ENCODE data around the gene LIF. TPM values are rescaled to one million over a fixed set of nuclear protein-coding genes. Genes with fewer than 3 reads are reported as not detected.

The LIF gene
- total and polyA plus RNA-seq, 2 donors from 2014 or later = 0.67 to 10.7 TPM

GRCh38 chr22:30211124-30211820, 35.3 kb downstream of the LIF start:
- intact Hi-C loops (cut with DNase I) = no loop called here
- Histone ChIP-seq H3K27me3 (ENCODE audit: control insufficient read depth, insufficient read depth, low read length) (no peaks in the 10 kb centered on the region), H3K9ac (ENCODE audit: low read length in 3 of 3) (no peak overlapping the region), H3K4me1 (ENCODE audit: control insufficient read depth in 2 of 3, insufficient read depth in 2 of 3, low read depth in 1 of 3, low read length in 3 of 3) (peaks cover 0 to 9% (median 4%) of the 10 kb centered on the region in 3 donors), H3K27ac (ENCODE audit: low read depth in 2 of 2, low read length in 2 of 2) (no peak overlapping the region), H3K36me3 (ENCODE audit: control insufficient read depth in 2 of 3, insufficient read depth in 3 of 3, low read length in 3 of 3) (no peaks in the 10 kb centered on the region), H3K4me3 (ENCODE audit: low read length in 3 of 3) (no peak overlapping the region), H3K9me3 (ENCODE audit: control insufficient read depth in 2 of 3, insufficient read depth in 1 of 3, low read length in 3 of 3) (no peaks in the 10 kb centered on the region)
- DNase-seq (no peak), FAIRE-seq (no peak)
- no peak for TF ChIP-seq CTCF (IDR thresholded peaks at IDR 0.05; ENCODE audit: borderline replicate concordance, extremely low read depth, insufficient read depth)

GRCh38 chr22:30210235-30210909, 36.2 kb downstream of the LIF start:
- H3K4me1 ChIP-seq (ENCODE audit: control insufficient read depth in 2 of 3, insufficient read depth in 2 of 3, low read depth in 1 of 3, low read length in 3 of 3) = peaks cover 0 to 9% (median 4%) of the 10 kb centered on the region in 3 donors
- H3K27ac ChIP-seq (ENCODE audit: low read depth in 2 of 2, low read length in 2 of 2) = no peak overlapping the region
- no peak for TF ChIP-seq CTCF (IDR thresholded peaks at IDR 0.05; ENCODE audit: borderline replicate concordance, extremely low read depth, insufficient read depth)
- no peak overlapping the region for H3K4me3 ChIP-seq (ENCODE audit: low read length in 3 of 3)
- H3K9ac ChIP-seq (ENCODE audit: low read length in 3 of 3) = no peak overlapping the region
- intact Hi-C loops (cut with DNase I) = no loop called here
- no peaks in the 10 kb centered on the region for H3K9me3 ChIP-seq (ENCODE audit: control insufficient read depth in 2 of 3, insufficient read depth in 1 of 3, low read length in 3 of 3)
- no peaks in the 10 kb centered on the region for H3K27me3 ChIP-seq (ENCODE audit: control insufficient read depth, insufficient read depth, low read length)
- H3K36me3 ChIP-seq (ENCODE audit: control insufficient read depth in 2 of 3, insufficient read depth in 3 of 3, low read length in 3 of 3) = no peaks in the 10 kb centered on the region
- DNase-seq (no peak), FAIRE-seq (no peak)

- TF ChIP-seq CTCF (IDR thresholded peaks at IDR 0.05; ENCODE audit: borderline replicate concordance, extremely low read depth, insufficient read depth) = no peak
- DNase-seq (no peak), FAIRE-seq (no peak)
- H3K9ac ChIP-seq (ENCODE audit: low read length in 3 of 3) = no peak overlapping the region
- H3K9me3 ChIP-seq (ENCODE audit: control insufficient read depth in 2 of 3, insufficient read depth in 1 of 3, low read length in 3 of 3) = no peaks in the 10 kb centered on the region
- peak overlapping the region; percentile 45 to 63 for H3K27ac ChIP-seq (ENCODE audit: low read depth in 2 of 2, low read length in 2 of 2)
- H3K36me3 ChIP-seq (ENCODE audit: control insufficient read depth in 2 of 3, insufficient read depth in 3 of 3, low read length in 3 of 3) = no peaks in the 10 kb centered on the region
- H3K4me1 ChIP-seq (ENCODE audit: control insufficient read depth in 2 of 3, insufficient read depth in 2 of 3, low read depth in 1 of 3, low read length in 3 of 3) = peaks cover 0 to 9% (median 4%) of the 10 kb centered on the region in 3 donors
- H3K4me3 ChIP-seq (ENCODE audit: low read length in 3 of 3) = no peak overlapping the region
- H3K27me3 ChIP-seq (ENCODE audit: control insufficient read depth, insufficient read depth, low read length) = no peaks in the 10 kb centered on the region
- intact Hi-C loops (cut with DNase I) = no loop called here
Observed at GRCh38 chr22:30209642-30210041, 36.9 kb downstream of the LIF start.
